Measurements from ENCODE around the gene KCNE3.

Gene KCNE3

GRCh38 chr11:74412733-74413359, 54.5 kb downstream of the KCNE3 start:
- Histone ChIP-seq H2AFZ (ENCODE audit: low read length) (no peak overlapping the region), H3K4me3 (ENCODE audit: low read length, poor library complexity, severe bottlenecking) (no peak overlapping the region), H3K9ac (ENCODE audit: low read depth, low read length, poor library complexity, severe bottlenecking) (no peak overlapping the region), H3K9me2 (replicated peaks; ENCODE audit: low read depth, low read length) (no peaks in the 10 kb centered on the region), H3K4me1 (ENCODE audit: insufficient read depth, low read length, poor library complexity, severe bottlenecking) (peaks cover 19% of the 10 kb centered on the region), H3K27me3 (ENCODE audit: insufficient read depth, low read length, poor library complexity, severe bottlenecking) (no peaks in the 10 kb centered on the region), H3K4me2 (ENCODE audit: low read depth, low read length, poor library complexity, severe bottlenecking) (no peak overlapping the region), H3K79me2 (ENCODE audit: insufficient read depth, low read length) (no peaks in the 10 kb centered on the region), H3F3A (ENCODE audit: low read depth) (0 out of 2 replicates have a peak, but pooled peaks cover 5% of the 10 kb centered on the region), H3K36me3 (ENCODE audit: insufficient read depth, low read length) (no peaks in the 10 kb centered on the region), H4K20me1 (ENCODE audit: insufficient read depth, low read length, poor library complexity, severe bottlenecking) (no peaks in the 10 kb centered on the region), H3K9me3 (ENCODE audit: insufficient read depth, low read depth, low read length) (no peaks in the 10 kb centered on the region)
- TF ChIP-seq EZH2phosphoT487 (IDR thresholded peaks at IDR 0.05; ENCODE audit: borderline replicate concordance) (no peak), CTCF (conservative IDR thresholded peaks at IDR 0.05; ENCODE audit: low read length) (no peak)

GRCh38 chr11:74412321-74412720, 55.0 kb downstream of the KCNE3 start:
- Histone ChIP-seq H3K4me1 (ENCODE audit: insufficient read depth, low read length, poor library complexity, severe bottlenecking) (peaks cover 14% of the 10 kb centered on the region), H3K36me3 (ENCODE audit: insufficient read depth, low read length) (no peaks in the 10 kb centered on the region), H3K4me3 (ENCODE audit: low read length, poor library complexity, severe bottlenecking) (no peak overlapping the region), H3K9me2 (replicated peaks; ENCODE audit: low read depth, low read length) (no peaks in the 10 kb centered on the region), H3F3A (ENCODE audit: low read depth) (0 out of 2 replicates have a peak, but pooled peaks cover under 1% of the 10 kb centered on the region), H3K27me3 (ENCODE audit: insufficient read depth, low read length, poor library complexity, severe bottlenecking) (no peaks in the 10 kb centered on the region), H3K79me2 (ENCODE audit: insufficient read depth, low read length) (no peaks in the 10 kb centered on the region), H2AFZ (ENCODE audit: low read length) (no peak overlapping the region), H3K9me3 (ENCODE audit: insufficient read depth, low read depth, low read length) (no peaks in the 10 kb centered on the region), H3K4me2 (ENCODE audit: low read depth, low read length, poor library complexity, severe bottlenecking) (no peak overlapping the region), H4K20me1 (ENCODE audit: insufficient read depth, low read length, poor library complexity, severe bottlenecking) (no peaks in the 10 kb centered on the region), H3K9ac (ENCODE audit: low read depth, low read length, poor library complexity, severe bottlenecking) (no peak overlapping the region)
- TF ChIP-seq EZH2phosphoT487 (IDR thresholded peaks at IDR 0.05; ENCODE audit: borderline replicate concordance) (no peak), CTCF (conservative IDR thresholded peaks at IDR 0.05; ENCODE audit: low read length) (no peak)

- no peaks in the 10 kb centered on the region for H3K27me3 ChIP-seq (ENCODE audit: insufficient read depth, low read length, poor library complexity, severe bottlenecking)
- TF ChIP-seq EZH2phosphoT487 (IDR thresholded peaks at IDR 0.05; ENCODE audit: borderline replicate concordance) = no peak
Measured at GRCh38 chr11:74409633-74410032, 57.7 kb downstream of the KCNE3 start.

More at GRCh38 chr11:74409633-74410032, 57.7 kb downstream of the KCNE3 start:
- Histone ChIP-seq H4K20me1 (ENCODE audit: insufficient read depth, low read length, poor library complexity, severe bottlenecking) (no peaks in the 10 kb centered on the region), H3F3A (ENCODE audit: low read depth) (no peaks in the 10 kb centered on the region), H3K9me3 (ENCODE audit: insufficient read depth, low read depth, low read length) (no peaks in the 10 kb centered on the region), H3K4me2 (ENCODE audit: low read depth, low read length, poor library complexity, severe bottlenecking) (no peak overlapping the region), H3K9ac (ENCODE audit: low read depth, low read length, poor library complexity, severe bottlenecking) (no peak overlapping the region), H3K4me1 (ENCODE audit: insufficient read depth, low read length, poor library complexity, severe bottlenecking) (no peaks in the 10 kb centered on the region), H3K36me3 (ENCODE audit: insufficient read depth, low read length) (no peaks in the 10 kb centered on the region), H2AFZ (ENCODE audit: low read length) (no peak overlapping the region), H3K4me3 (ENCODE audit: low read length, poor library complexity, severe bottlenecking) (no peak overlapping the region), H3K79me2 (ENCODE audit: insufficient read depth, low read length) (no peaks in the 10 kb centered on the region), H3K9me2 (replicated peaks; ENCODE audit: low read depth, low read length) (no peaks in the 10 kb centered on the region)
